ENCODE data around the gene PIK3C2B.

GRCh38 chr1:204473400-204473965 is 21.1 kb downstream of the PIK3C2B start:
- no peak for TF ChIP-seq CTCF (IDR thresholded peaks at IDR 0.05; ENCODE audit: extremely low read depth in 1 of 2, insufficient read depth in 1 of 2, low read depth in 1 of 2, low read length in 2 of 2)
- TF ChIP-seq POLR2AphosphoS5 (IDR thresholded peaks at IDR 0.05; ENCODE audit: insufficient read depth, low read depth, low read length), result no peak
- no peak for TF ChIP-seq POLR2A (IDR thresholded peaks at IDR 0.05; ENCODE audit: low read depth, low read length)
- no peak for TF ChIP-seq MAX (IDR thresholded peaks at IDR 0.05; ENCODE audit: insufficient read depth, insufficient read length)
- no peak for TF ChIP-seq GATA2 (IDR thresholded peaks at IDR 0.05; ENCODE audit: insufficient read depth, insufficient read length, low read depth, low read length)
- no peak for TF ChIP-seq MYC (IDR thresholded peaks at IDR 0.05; ENCODE audit: low read depth, low read length)
- no peak for TF ChIP-seq FOS (IDR thresholded peaks at IDR 0.05; ENCODE audit: borderline replicate concordance, insufficient read depth, low read length)
- TF ChIP-seq JUN (IDR thresholded peaks at IDR 0.05; ENCODE audit: borderline replicate concordance, insufficient read depth, insufficient read length, low read depth), result no peak
- TF ChIP-seq EZH2 (IDR thresholded peaks at IDR 0.05; ENCODE audit: borderline replicate concordance, low read depth, low read length, severe bottlenecking), result no peak

All from endothelial cell of umbilical vein (primary cell).